A204.1 (cell line): Measurements from ENCODE around the gene TMEM117.

Source experiments
- FAIRE-seq: peaks from 2 replicates; lab custom pipeline; 2012; peaks lifted over from hg19 to GRCh38; lab: Jason Lieb, UNC

Gene TMEM117

DNA sequence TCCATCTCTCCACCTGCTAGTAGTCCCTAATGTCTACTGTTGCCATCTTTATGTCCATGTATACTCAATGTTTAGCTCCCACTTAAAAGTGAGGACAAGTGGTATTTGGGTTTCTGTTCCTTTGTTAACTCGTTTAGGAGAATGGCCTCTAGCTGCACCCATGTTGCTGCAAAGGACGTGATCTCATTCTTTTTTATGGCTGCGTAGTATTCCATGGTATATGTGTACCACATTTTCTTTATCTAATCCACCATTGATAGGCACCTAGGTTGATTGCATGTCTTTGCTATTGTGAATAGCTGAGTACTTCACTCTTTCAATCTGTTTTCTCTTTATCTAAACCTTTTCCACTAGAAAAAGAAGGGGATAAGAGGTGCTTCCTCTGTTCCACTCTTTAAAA is 130.0 kb downstream of the TMEM117 start:
- no peak for FAIRE-seq

DNA sequence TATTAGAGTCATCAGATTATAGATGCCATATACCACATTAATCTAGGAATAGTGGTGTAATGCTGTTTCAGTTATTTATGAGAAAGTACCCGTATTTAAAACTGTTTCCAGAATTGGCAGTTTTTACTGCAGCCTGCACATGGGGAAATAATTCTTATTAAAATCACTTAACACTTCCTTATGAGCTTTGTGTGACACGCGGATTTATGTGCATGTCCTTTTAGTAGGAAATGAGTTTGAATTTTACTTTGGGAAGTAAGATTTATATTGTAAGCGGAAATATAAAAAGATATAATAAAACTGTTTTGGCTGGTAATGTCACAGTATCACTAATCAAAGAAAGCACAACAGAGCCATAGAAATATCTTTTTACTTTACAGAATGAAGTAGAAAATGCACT is 132.9 kb downstream of the TMEM117 start:
- no peak for FAIRE-seq

- no peak for FAIRE-seq
Observed at GRCh38 chr12:43969882-43970281, 134.0 kb downstream of the TMEM117 start.

DNA sequence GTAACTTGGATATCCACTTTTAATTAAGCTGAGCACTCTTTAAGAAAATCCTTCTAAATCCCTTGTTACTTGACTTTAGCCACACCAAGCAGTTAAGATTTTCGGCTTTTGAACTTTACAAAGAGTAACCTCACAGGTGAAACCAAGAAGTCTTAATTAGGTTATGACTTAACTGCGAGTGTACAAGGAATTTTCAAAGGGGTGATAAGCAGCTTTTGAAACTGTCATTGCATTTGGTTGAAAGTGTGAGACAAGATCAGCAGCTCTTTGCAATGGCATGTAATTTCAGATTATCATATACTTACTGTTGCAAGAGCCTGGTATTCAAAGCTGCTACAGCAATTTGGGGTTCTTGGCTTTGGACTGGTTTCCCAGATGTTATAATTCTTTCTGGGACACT is 137.5 kb downstream of the TMEM117 start:
- no peak for FAIRE-seq

DNA sequence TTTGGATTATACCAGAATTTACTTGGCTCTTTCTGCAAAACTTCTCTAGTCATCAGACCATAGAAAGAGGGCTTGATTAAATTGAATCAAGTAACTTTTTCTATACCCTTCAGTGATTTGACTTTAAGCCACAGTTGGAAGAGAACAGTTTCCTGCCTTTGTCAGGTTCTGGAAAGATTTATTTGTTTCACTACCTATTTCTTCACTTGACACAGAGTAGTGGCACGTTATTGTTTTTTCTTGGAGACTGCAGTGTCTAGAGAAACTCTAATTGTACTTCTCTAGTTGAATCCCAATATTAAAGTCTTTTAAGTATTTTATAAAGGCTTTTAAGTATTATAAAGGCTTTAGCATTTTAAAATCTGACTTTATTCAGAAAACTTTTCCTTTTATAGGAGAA is 138.1 kb downstream of the TMEM117 start:
- FAIRE-seq, result no peak

GRCh38 chr12:43976027-43976426 is 140.1 kb downstream of the TMEM117 start:
- FAIRE-seq, result no peak

GRCh38 chr12:43978556-43978955 is 142.7 kb downstream of the TMEM117 start:
- no peak for FAIRE-seq

- no peak for FAIRE-seq
Observed at GRCh38 chr12:43979450-43979849, 143.6 kb downstream of the TMEM117 start.

DNA sequence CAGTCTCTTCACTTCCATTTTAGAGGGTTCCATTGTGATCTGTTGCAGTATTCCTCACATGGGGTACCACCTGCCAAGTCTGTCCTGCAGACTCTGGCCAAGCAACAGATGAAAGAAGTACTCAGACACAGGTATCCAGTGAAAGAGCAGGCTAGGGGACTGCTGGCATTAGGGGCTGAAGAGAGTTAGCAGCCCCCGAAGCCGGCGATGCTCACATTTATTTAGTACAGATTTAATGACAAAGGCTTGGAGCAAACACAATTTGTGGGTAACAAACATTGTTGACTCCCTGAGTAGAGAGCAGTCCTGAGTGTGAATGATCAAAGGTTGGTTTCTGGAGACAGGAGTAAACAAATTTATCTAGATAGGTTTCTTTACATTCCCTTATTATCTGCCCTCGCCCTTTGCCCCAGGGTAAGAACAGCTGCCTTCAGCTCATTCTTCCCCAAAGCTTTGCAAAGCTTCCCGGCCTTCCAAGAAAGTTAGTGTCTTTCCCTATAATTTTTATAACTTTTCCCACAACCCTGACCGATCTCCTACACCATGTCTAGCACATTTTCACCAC is 144.8 kb downstream of the TMEM117 start:
- FAIRE-seq, result no peak

DNA sequence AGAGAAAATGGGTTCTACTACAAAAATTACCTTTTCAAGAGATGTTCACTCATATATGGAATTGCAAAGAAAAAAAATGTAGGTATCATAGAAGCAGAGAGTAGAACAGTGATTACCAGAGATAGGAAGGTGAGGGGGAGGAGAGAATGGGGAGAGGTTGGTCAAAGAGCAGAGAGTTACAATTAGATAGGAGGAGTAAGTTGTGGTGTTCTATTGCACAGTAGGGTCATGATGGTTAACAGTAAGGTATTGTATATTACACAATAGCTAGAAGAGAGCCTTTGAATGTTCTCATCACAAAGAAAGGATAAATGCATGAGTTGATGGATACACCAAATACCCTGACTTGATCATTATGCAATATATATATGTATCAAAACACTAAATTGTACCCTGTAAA is 145.8 kb downstream of the TMEM117 start:
- FAIRE-seq, result no peak

- no peak for FAIRE-seq
Observed at GRCh38 chr12:43982544-43982943, 146.7 kb downstream of the TMEM117 start.

DNA sequence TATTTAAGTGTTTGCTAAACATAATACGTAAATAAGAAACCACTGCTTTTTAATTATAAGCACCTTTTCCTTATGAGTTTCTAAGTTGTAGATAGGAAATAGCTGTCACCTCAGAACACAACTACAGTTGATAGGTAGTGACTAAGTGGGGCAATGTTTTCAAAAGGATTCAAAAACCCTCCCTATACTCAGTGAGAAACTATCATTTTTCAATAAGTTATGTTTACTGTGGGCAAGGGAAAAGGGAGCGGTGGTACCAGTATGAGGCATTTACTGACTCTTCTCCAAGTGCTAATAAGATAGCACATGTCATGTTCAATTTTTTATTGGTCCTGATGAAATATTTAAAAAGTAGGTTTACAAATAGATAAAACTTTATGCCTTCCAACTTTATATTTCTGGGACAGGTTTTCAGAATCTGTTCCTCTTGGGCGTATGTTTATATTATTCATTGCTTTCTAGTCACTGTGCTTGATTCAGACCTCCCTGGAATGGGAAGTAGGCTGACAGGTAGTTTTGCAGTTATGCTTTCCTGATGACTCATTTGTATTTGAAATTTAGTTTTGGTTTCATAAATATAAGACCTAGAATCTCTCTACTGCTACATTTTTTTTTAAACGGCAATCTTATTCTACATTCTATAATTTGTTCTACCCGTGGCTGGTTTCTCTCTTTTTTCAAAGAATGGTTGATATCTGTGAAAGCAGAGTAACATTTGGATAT is 153.1 kb downstream of the TMEM117 start:
- no peak for FAIRE-seq

DNA sequence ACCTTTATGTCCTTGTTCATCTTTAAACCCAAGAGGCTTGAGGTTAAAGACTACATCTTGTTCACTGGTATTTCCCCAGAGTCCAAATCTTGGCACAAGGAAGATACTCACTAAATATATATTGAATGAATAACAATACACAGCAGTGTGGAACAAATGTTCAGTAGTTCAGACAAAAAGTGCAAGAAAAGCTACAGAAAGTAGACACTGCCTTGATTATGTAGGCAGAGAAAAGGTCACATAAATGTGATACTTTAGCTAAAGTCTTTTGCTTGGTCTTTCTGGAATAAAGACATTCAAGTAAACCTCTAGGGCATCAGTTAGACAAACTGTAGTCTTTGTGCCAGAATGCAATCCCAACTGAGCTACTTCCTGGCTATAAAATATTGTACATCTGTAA is 157.0 kb downstream of the TMEM117 start:
- FAIRE-seq, result no peak

GRCh38 chr12:44000309-44000952 is 164.6 kb downstream of the TMEM117 start:
- no peak for FAIRE-seq

- no peak for FAIRE-seq
Observed at GRCh38 chr12:44002607-44003006, 166.7 kb downstream of the TMEM117 start.

- FAIRE-seq, result no peak
Observed at GRCh38 chr12:44003721-44004120, 167.8 kb downstream of the TMEM117 start.

DNA sequence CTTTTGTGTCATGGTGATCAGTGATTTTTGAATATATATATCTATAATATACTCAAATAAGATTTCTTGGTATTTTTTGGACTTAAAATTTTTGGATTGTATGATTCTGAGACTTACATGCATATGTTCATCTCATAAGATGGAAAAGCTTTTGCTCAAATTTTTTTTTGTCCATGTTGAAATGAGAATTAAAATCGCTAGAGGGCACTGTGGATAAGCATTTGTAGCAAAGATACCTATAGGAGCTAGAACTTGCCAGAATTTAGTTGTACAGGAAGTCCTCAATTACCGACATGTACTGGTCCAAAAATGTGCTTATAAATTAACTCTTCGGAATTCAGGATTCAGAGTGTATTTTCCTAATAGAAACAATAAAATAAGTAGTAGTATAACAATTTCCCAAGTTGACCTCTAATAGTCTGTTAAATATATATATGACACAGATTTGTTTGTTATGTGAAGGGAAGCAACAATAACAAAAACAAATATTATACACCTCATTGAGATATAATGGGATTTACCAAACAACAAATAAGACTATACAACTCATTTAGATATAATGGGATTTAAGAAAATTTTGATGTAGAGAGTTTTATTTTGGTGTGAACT is 179.6 kb downstream of the TMEM117 start:
- FAIRE-seq, result peak; percentile 83

DNA sequence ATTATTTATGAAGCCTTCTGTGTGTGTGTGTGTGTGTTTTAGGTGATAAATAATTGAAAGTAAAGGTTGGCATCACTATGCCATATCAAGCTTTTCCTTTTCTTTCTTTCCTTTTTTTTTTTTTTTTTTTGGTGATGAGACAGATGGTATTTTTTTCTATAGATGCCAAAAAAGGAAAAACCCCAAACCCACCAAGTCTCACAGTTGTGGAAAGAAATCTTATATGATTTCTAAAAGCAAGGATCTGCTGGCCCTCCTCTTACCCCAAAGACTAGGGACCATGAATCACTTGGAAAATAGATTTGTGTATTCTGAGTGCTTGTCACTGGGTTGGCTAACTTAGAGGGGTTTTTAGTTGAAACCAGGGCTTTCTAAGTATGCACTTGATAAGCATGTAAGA is 181.3 kb downstream of the TMEM117 start:
- no peak for FAIRE-seq

DNA sequence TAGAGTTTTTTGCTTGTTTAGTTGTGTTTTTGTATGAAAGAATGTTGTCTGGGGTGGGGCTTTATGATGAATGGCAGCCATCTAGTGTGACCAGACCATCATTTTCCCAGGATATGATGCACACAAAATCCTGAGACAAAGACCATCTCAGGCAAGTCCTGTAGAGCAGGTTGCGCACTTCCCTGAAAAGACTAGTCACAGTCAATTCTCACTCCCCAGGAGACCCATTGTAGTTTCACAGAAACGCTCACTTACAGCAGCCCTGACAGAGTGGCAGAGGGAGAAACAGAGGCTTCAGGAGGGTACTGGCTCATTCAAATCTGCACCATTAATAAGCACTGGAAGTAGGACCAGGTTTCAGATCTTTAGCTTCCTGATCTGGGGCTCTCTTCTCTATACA is 183.2 kb downstream of the TMEM117 start:
- FAIRE-seq, result no peak

DNA sequence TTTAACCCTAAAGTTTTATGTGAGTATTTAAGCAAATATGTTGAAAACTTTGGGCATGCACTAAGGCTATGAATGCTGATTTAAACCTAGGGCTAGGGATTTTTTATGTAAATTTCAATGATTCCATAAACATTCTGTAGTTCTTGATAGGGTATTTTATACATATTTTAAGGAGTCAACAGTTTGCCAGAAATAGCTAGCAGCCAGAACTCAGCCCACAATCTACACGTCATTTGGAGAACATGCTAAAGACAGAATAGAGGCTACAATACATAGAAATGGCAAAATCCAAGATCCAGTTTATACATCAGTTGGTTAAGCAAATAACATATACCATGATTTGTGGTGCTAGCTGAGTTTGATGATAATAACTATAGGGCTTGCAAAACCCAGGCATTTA is 184.7 kb downstream of the TMEM117 start:
- FAIRE-seq, result no peak

- no peak for FAIRE-seq
Observed at GRCh38 chr12:44021471-44021971, 185.6 kb downstream of the TMEM117 start.

- no peak for FAIRE-seq
Observed at GRCh38 chr12:44025499-44025898, 189.6 kb downstream of the TMEM117 start.

DNA sequence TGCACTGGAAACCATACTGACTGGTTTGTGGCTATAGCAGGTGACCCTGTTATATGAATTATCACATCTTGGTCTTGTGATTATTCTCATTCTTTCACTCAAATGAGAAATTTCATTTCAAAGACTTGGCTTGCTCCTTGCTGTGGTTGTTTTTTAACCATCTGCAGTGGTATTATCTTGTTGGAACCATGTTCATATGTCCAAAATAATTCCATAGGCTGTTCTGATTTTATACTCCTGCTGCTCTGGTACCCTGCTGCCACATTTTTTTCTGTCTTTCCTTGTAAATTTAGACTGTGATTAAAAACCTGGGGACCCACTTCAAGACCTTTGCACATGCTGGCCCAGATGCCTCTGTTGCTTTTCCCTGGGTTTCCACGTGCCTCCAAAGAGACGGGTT is 190.2 kb downstream of the TMEM117 start:
- FAIRE-seq, result no peak
